Parathyroid adenoma (tissue), 2 donors: ENCODE measurements around the gene MAD1L1.

Source experiments
- H2AFZ ChIP-seq: fragments of 300-600 bp; sonication (generic); one replicate; pipeline ENCODE4 v1.7.0; 2017; ENCODE audit warnings: antibody characterized with exemption, mild to moderate bottlenecking
- H3K27ac ChIP-seq: fragments of 300-600 bp; sonication (generic); one replicate; pipeline ENCODE4 v1.7.0; 2017
- H3K27me3 ChIP-seq: fragments of 300-600 bp; sonication (generic); one replicate; pipeline ENCODE4 v1.7.0; 2017; ENCODE audit warnings: low read length; ENCODE audit not compliant: control insufficient read depth, insufficient read depth
- H3K36me3 ChIP-seq: fragments of 300-600 bp; sonication (generic); one replicate; pipeline ENCODE4 v1.7.0; 2017; ENCODE audit warnings: low read length; ENCODE audit not compliant: control insufficient read depth, insufficient read depth
- H3K4me1 ChIP-seq: fragments of 300-600 bp; sonication (generic); one replicate; pipeline ENCODE4 v1.7.0; 2017; ENCODE audit warnings: control low read depth
- H3K4me2 ChIP-seq: fragments of 300-600 bp; sonication (generic); one replicate; pipeline ENCODE4 v1.7.0; 2017; ENCODE audit warnings: low read length
- H3K4me3 ChIP-seq: fragments of 300-600 bp; sonication (generic); one replicate; pipeline ENCODE4 v1.7.0; 2017; ENCODE audit warnings: low read depth, low read length
- H3K79me2 ChIP-seq: fragments of 300-600 bp; sonication (generic); one replicate; pipeline ENCODE4 v1.7.0; 2017; ENCODE audit warnings: control low read depth
- H3K9ac ChIP-seq: fragments of 300-600 bp; sonication (generic); one replicate; pipeline ENCODE4 v1.7.0; 2017; ENCODE audit warnings: mild to moderate bottlenecking
- H3K9me3 ChIP-seq: fragments of 300-600 bp; sonication (generic); one replicate; pipeline ENCODE4 v1.7.0; 2017; ENCODE audit warnings: low read length; ENCODE audit not compliant: control insufficient read depth
- CTCF ChIP-seq: fragments of 300-600 bp; sonication (generic); IDR thresholded peaks from one replicate; pipeline ENCODE4 v1.7.0; 2017; ENCODE audit warnings: antibody characterized with exemption, mild to moderate bottlenecking
- donor health status: primary hyperparathyroidism.

MAD1L1 gene

GRCh38 chr7:2243458-2243857, 10.7 kb upstream of the MAD1L1 start:
- Histone ChIP-seq H3K27ac (no peak overlapping the region), H3K4me3 (no peak overlapping the region), H3K27me3 (no peaks in the 10 kb centered on the region), H3K4me1 (peaks cover 4% of the 10 kb centered on the region), H3K36me3 (no peaks in the 10 kb centered on the region), H2AFZ (no peak overlapping the region), H3K9ac (no peak overlapping the region), H3K79me2 (peaks cover 6% of the 10 kb centered on the region), H3K4me2 (no peak overlapping the region), H3K9me3 (no peaks in the 10 kb centered on the region)
- no peak for TF ChIP-seq CTCF

GRCh38 chr7:2242541-2243429, 10.0 kb upstream of the MAD1L1 start:
- peak overlapping the region; percentile 91 for H3K4me2 ChIP-seq
- H3K9ac ChIP-seq = no peak overlapping the region
- H2AFZ ChIP-seq = peak overlapping the region; percentile 98
- H3K36me3 ChIP-seq = no peaks in the 10 kb centered on the region
- H3K9me3 ChIP-seq = no peaks in the 10 kb centered on the region
- H3K27me3 ChIP-seq = no peaks in the 10 kb centered on the region
- no peak for TF ChIP-seq CTCF
- H3K27ac ChIP-seq = no peak overlapping the region
- peaks cover 6% of the 10 kb centered on the region for H3K79me2 ChIP-seq
- H3K4me1 ChIP-seq = peaks cover 4% of the 10 kb centered on the region
- H3K4me3 ChIP-seq = peak overlapping the region; percentile 86

GRCh38 chr7:2241580-2242540, 9.1 kb upstream of the MAD1L1 start, which contains the start of the genes MRM2 and NUDT1:
MRM2 (minus strand) TSS chr7:2242205; CDS start chr7:2242169, 36 bp downstream.
NUDT1 (plus strand) TSS chr7:2242226; CDS start chr7:2244575, 2,349 bp downstream.
- peak; percentile 10 for TF ChIP-seq CTCF
- Histone ChIP-seq H3K4me3 (peak within 1 kb of the TSS; percentile 86), H3K27ac (no peak within 1 kb of the TSS), H2AFZ (peak within 1 kb of the TSS; percentile 98), H3K9me3 (no peaks in the 10 kb centered on the region), H3K36me3 (no peaks in the 10 kb centered on the region), H3K27me3 (no peaks in the 10 kb centered on the region), H3K9ac (peak within 1 kb of the TSS; percentile 31), H3K4me2 (peak within 1 kb of the TSS; percentile 91), H3K4me1 (peaks cover 4% of the 10 kb centered on the region), H3K79me2 (peaks cover 6% of the 10 kb centered on the region)

GRCh38 chr7:2239242-2239641, 6.5 kb upstream of the MAD1L1 start:
- H3K27ac ChIP-seq = no peak overlapping the region
- H3K79me2 ChIP-seq = peaks cover 6% of the 10 kb centered on the region
- no peak for TF ChIP-seq CTCF
- H3K4me1 ChIP-seq = peaks cover 4% of the 10 kb centered on the region
- H3K27me3 ChIP-seq = no peaks in the 10 kb centered on the region
- H3K4me3 ChIP-seq = no peak overlapping the region
- no peak overlapping the region for H3K9ac ChIP-seq
- no peak overlapping the region for H2AFZ ChIP-seq
- no peak overlapping the region for H3K4me2 ChIP-seq
- H3K9me3 ChIP-seq = no peaks in the 10 kb centered on the region
- no peaks in the 10 kb centered on the region for H3K36me3 ChIP-seq
